Body of pancreas (tissue), 4 donors: ENCODE results near the gene TFDP1. TPM values are rescaled to one million over a fixed set of nuclear protein-coding genes. Genes with fewer than 3 reads are reported as not detected.

ENCODE experiments used
- ATAC-seq: fragments of 150-250 bp; one replicate; pipeline ENCODE4 v1.9.1; 2016
- DNase-seq, 4 donors: peaks; one replicate each; pipeline ENCODE4 v3.0.0-alpha.2; 2019
- H3K27ac ChIP-seq, 4 donors: fragments of 200-600 bp; sonication (generic); 1 replicate in 3 of 4; 2 replicates in 1 of 4; pipeline versions ENCODE4 v1.5.1 to v1.6.1; 2016 to 2019; ENCODE audit warnings: mild to moderate bottlenecking in 1 of 4, mixed read lengths in 1 of 4, moderate library complexity in 1 of 4
- H3K27me3 ChIP-seq, 2 donors: fragments of 200-600 bp; sonication (generic); one replicate each; pipeline ENCODE4 v1.6.0; 2016; ENCODE audit warnings: mild to moderate bottlenecking in 1 of 2
- H3K36me3 ChIP-seq, 2 donors: fragments of 200-600 bp; sonication (generic); replicated peaks in 1 of 2; 2 replicates each; pipeline ENCODE4 v1.5.1; 2016; ENCODE audit warnings: low read depth in 2 of 2; ENCODE audit not compliant: insufficient read depth in 1 of 2
- H3K4me1 ChIP-seq: fragments of 200-600 bp; sonication (generic); one replicate; pipeline ENCODE4 v1.6.0; 2016
- H3K4me3 ChIP-seq, 2 donors: fragments of 200-600 bp; sonication (generic); 1 replicate in 1 of 2; 2 replicates in 1 of 2; pipeline ENCODE4 v1.5.1; 2016 to 2019
- H3K9me3 ChIP-seq, 3 donors: fragments of 200-600 bp; sonication (generic); 1 replicate in 2 of 3; 2 replicates in 1 of 3; pipeline ENCODE4 v1.5.1; 2016
- CTCF ChIP-seq, 7 experiments: fragments of 450-650 bp in 4 of 7; fragments of 200-600 bp in 3 of 7; sonication (generic) in 3 of 7; IDR thresholded peaks; one replicate each; pipeline ENCODE4 v1.5.1; 2016 to 2019; ENCODE audit warnings: antibody characterized with exemption in 7 of 7
- POLR2A ChIP-seq, 3 donors: fragments of 450-650 bp; IDR thresholded peaks; one replicate each; pipeline ENCODE4 v1.6.1; 2016; ENCODE audit warnings: antibody characterized with exemption in 3 of 3, mild to moderate bottlenecking in 2 of 3
- WGBS, 2 donors: methylation state at CpG; one replicate each; pipeline ENCODE4 v1.1.5; 2017; 5-methylcytosine and 5-hydroxymethylcytosine counted together
- intact Hi-C: fragments of 100-400 bp; cut with DNase I; formaldehyde crosslinking; loops from one replicate; pipeline ENCODE4 v1.15.1; 2023
- total RNA-seq, 2 donors: library from RNA; depleted of rRNA; stranded (reverse); fragments of >200 nt; gene quantifications; one replicate each; pipeline ENCODE4 v1.1.0, GENCODE V29; 2016

The TFDP1 gene
- total RNA-seq, 2 donors from 2014 or later = 16.5 to 22.8 TPM

DNA sequence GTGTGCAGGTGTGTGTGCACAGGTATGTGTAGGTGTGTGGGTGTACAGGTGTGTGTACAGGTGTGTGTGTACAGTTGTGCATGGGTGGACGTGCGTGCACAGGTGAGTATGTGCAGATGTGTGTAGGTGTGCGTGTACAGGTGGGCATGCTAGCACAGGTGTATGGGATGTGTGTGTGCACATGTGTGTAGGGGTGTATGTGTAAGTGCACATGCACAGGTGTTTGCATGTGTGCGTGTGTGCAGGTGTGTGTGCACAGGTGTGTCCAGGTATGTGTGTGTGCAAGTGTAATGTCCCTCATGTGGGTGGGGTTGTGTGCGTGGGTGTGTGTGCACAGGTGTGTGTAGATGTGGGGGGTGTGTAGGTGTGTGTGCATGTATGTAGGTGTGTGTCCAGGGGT, 27.5 kb upstream of the TFDP1 start:
- WGBS, 2 donors = 86 to 93% methylated on average over 5 of the region's 5 CpGs
- ATAC-seq = no peak

GRCh38 chr13:113558461-113558860, 26.1 kb upstream of the TFDP1 start:
- no peak overlapping the region for H3K4me3 ChIP-seq
- 71 to 89% methylated on average over 6 of the region's 6 CpGs for WGBS, 2 donors
- H3K9me3 ChIP-seq = no peaks in the 10 kb centered on the region
- ATAC-seq (no peak), DNase-seq (no peak)
- H3K4me1 ChIP-seq = no peaks in the 10 kb centered on the region
- no peak overlapping the region for H3K27ac ChIP-seq
- no peaks in the 10 kb centered on the region for H3K27me3 ChIP-seq
- intact Hi-C loops = no loop called here
- TF ChIP-seq POLR2A (IDR thresholded peaks at IDR 0.05) = no peak
- no peak for TF ChIP-seq CTCF (IDR thresholded peaks at IDR 0.05)
- H3K36me3 ChIP-seq = no peaks in the 10 kb centered on the region

More for the DNA sequence above, 27.5 kb upstream of the TFDP1 start:
- H3K4me3 ChIP-seq = no peak overlapping the region
- intact Hi-C loops = no loop called here
- H3K27ac ChIP-seq = no peak overlapping the region
- TF ChIP-seq POLR2A (IDR thresholded peaks at IDR 0.05) = no peak
- TF ChIP-seq CTCF (IDR thresholded peaks at IDR 0.05) = no peak
- no peaks in the 10 kb centered on the region for H3K9me3 ChIP-seq
- no peaks in the 10 kb centered on the region for H3K36me3 ChIP-seq
- no peaks in the 10 kb centered on the region for H3K27me3 ChIP-seq
- H3K4me1 ChIP-seq = no peaks in the 10 kb centered on the region
- no peak for DNase-seq

DNA sequence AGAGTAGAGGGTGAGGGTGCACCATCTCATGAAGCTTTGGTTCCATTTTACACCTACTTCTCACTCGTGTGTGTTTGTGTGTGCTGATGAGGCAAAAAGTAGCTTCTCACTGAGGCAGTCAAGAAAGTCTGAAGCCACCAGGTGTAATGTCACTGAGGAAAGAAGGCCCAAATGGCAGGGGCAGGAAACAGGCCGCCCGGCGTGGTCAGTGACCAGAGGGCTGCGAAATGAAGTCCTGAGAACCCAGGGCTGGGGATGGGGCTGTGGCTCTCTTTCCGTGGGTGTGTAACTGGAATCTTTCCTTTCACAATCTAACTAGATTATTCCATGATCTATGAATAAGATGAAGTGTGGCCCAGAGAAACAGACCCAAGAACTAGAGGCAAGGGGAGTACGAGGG, 25.5 kb upstream of the TFDP1 start:
- H3K9me3 ChIP-seq = no peaks in the 10 kb centered on the region
- no peak overlapping the region for H3K27ac ChIP-seq
- no peaks in the 10 kb centered on the region for H3K4me1 ChIP-seq
- TF ChIP-seq POLR2A (IDR thresholded peaks at IDR 0.05) = no peak
- TF ChIP-seq CTCF (IDR thresholded peaks at IDR 0.05) = no peak
- WGBS, 2 donors = 74 to 85% methylated on average over 7 of the region's 7 CpGs
- no peaks in the 10 kb centered on the region for H3K27me3 ChIP-seq
- no peak for ATAC-seq
- intact Hi-C loops = no loop called here
- no peak overlapping the region for H3K4me3 ChIP-seq
- DNase-seq = no peak
- no peaks in the 10 kb centered on the region for H3K36me3 ChIP-seq

DNA sequence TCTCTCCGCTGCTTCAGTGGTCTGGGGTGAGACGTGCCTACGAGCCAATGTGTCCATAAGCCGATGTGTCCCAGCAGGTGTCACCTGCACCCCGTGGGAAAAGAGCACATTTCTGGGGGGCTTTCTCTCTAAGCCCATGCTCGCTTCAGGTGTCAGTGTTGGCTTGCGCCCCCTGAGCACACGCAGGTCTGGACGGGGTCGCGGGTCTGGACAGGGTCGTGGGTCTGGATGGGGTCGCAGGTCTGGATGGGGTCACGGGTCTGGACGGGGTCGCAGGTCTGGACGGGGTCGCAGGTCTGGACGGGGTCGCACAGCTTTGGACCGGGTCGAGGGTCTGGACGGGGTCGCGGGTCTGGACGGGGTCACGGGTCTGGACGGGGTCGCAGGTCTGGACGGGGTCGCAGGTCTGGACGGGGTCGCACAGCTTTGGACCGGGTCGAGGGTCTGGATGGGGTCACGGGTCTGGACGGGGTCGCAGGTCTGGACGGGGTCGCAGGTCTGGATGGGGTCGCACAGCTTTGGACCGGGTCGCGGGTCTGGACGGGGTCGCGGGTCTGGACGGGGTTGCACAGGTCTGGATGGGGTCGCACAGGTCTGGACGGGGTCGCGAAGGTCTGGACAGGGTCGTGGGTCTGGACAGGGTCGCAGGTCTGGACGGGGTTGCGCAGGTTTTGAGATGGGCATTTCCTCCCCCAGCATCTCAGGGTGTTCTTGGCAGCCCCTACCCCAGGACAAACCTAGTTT, 24.5 kb upstream of the TFDP1 start:
- no peaks in the 10 kb centered on the region for H3K27me3 ChIP-seq
- no peaks in the 10 kb centered on the region for H3K4me1 ChIP-seq
- no peak overlapping the region for H3K4me3 ChIP-seq
- ATAC-seq (no peak), DNase-seq (no peak)
- no peak overlapping the region for H3K27ac ChIP-seq
- H3K36me3 ChIP-seq = no peaks in the 10 kb centered on the region
- WGBS, 2 donors = 79 to 86% methylated on average over 33 to 38 of the region's 56 CpGs
- intact Hi-C loops = no loop called here
- no peaks in the 10 kb centered on the region for H3K9me3 ChIP-seq
- TF ChIP-seq CTCF (IDR thresholded peaks at IDR 0.05) (no peak), POLR2A (IDR thresholded peaks at IDR 0.05) (no peak)
